Transverse colon (tissue), 3 donors: Measurements from ENCODE around the gene SLC36A4.

Experiments used
- EP300 ChIP-seq: sonication (generic); formaldehyde crosslinking; IDR thresholded peaks from one replicate; pipeline ENCODE4 v1.6.1; 2017; ENCODE audit warnings: antibody characterized with exemption, low read depth
- POLR2A ChIP-seq: fragments of 450-650 bp; IDR thresholded peaks from one replicate; pipeline ENCODE4 v1.6.1; 2016; ENCODE audit warnings: antibody characterized with exemption, mild to moderate bottlenecking, moderate library complexity
- TF ChIP-seq, protein P1 (sequence below), 5 experiments: fragments of 200-600 bp in 3 of 5; fragments of 450-650 bp in 2 of 5; sonication (generic) in 3 of 5; IDR thresholded peaks; 1 replicate in 2 of 5; 2 replicates in 3 of 5; pipeline ENCODE4 v1.5.1; 2016 to 2017; ENCODE audit warnings: antibody characterized with exemption in 5 of 5, inconsistent platforms in 3 of 5, mild to moderate bottlenecking in 2 of 5, moderate library complexity in 1 of 5

DNA sequence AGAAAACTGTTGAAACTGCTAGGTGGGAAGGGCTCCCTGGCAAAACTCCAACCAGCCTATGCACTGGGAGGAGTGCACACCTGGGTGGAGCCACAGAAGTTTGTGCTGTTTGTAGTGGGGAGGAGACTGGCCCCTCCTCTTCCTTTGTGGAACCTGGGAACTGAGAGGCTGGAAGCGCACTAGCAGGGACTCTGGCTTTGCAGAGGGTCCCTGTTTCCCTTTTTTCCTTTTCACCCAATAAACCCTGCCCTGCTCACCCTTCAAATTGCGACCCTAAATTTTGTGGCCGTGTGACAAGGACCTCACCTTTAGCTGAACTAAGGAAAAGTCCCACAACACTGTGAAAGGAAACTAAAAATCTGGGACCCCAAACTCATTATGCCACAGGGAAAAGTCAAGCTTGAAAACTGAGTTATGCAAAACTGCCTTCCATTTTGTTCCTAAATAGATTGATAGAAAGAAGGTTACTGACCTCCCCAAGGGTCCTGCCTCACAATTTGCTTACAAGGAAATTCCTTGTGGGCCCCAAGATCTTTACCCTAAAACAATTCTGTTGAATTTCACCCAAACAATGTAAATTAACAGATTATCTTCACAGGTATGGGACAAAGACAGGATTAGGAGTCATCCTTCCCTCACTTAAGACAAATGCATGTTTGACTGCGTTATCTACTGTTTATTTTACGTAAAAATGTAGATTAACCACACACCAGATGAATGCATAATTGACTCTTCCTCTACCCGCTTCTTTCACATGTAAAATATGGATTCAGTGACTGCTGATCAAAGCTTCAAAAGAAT is 81.0 kb downstream of the SLC36A4 start:
- TF ChIP-seq POLR2A (no peak), EP300 (no peak)
- TF ChIP-seq, protein P1, sequence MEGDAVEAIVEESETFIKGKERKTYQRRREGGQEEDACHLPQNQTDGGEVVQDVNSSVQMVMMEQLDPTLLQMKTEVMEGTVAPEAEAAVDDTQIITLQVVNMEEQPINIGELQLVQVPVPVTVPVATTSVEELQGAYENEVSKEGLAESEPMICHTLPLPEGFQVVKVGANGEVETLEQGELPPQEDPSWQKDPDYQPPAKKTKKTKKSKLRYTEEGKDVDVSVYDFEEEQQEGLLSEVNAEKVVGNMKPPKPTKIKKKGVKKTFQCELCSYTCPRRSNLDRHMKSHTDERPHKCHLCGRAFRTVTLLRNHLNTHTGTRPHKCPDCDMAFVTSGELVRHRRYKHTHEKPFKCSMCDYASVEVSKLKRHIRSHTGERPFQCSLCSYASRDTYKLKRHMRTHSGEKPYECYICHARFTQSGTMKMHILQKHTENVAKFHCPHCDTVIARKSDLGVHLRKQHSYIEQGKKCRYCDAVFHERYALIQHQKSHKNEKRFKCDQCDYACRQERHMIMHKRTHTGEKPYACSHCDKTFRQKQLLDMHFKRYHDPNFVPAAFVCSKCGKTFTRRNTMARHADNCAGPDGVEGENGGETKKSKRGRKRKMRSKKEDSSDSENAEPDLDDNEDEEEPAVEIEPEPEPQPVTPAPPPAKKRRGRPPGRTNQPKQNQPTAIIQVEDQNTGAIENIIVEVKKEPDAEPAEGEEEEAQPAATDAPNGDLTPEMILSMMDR (IDR thresholded peaks at IDR 0.05): no peak
